A549 treated with DMSO at 1 μM for 4 hours (cell line): ENCODE results near the gene LINS1. TPM values are rescaled to one million over a fixed set of nuclear protein-coding genes. Genes with fewer than 3 reads are reported as not detected.

Experiments used
- total RNA-seq: library from RNA; stranded (reverse); fragments of 200-300 nt; extraction: Qiagen RNA extraction; gene quantifications from 5 replicates; pipeline ENCODE4 v1.2.3, GENCODE V29; 2022; ENCODE audit warnings: low read depth

LINS1 gene, protein sequence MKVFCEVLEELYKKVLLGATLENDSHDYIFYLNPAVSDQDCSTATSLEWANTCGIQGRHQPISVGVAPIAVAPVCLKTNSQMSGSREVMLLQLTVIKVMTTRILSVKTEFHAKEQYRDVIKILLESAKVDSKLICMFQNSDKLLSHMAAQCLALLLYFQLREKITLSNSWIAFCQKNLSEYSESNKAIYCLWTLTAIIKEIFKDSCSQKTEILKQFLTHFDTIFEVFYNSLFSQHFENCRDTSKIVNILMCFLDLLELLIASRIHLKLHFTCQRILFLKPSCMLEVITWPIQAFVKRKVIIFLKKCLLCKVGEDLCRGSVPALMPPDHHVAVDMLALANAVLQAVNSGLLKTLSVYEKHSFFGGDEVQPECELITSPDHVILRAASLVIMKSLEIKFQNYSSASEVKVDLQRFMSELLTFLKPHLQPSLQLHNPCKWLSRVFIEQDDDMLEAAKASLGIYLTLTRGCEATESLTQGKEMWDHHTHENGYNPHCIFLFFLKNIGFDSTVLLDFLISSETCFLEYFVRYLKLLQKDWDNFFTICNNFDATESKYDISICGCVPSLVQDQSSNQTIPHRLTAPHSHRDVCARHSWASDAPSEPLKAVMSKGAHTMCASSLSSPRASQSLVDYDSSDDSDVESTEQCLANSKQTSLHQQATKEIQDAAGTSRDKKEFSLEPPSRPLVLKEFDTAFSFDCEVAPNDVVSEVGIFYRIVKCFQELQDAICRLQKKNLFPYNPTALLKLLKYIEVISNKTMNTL
- total RNA-seq: 10.5 to 15.7 TPM (median 13.6 TPM) in 5 replicates

DNA sequence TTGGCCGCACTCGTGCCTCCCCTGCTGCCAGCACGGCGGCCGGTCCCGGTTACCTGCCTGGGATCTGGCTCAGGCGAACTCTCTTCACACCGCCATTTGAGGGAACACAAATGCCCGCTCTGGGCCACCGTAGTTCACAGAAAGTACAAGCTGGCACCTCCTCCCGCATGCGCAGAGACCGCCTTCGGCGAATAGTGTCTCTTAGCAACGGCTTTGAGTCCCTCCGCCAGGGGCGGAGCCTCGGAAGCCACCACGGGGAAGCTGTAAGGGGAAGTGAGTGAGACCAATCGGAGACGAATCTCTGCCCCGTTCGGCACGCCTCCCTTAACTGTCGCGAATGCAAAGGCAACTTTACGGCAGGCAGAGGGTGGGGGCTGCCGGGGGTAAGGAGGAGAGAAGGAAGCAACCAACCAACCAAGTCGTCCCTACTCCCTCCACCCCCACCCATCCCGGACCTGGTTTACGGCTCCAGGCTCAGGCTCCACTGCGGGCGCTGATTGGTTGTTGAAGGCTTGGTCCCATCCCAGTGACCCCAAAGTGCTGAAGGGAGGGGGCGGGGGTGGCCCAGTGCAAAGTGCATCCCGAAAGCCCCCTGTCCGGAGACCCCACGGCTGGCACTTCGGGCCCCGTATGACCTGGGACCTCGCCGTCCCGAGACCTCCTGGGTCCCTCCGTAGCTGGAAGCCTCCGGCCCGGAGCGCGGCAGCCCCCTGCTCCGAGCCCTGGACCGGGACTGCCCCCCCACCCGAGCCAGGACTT is at the start of gene LINS1, which contains the start of gene ASB7:
TSS of gene LINS1 (minus strand) at position 121 of the 759 bp plus-strand sequence. CDS start 21,342 bp downstream, outside the sequence.
TSS of gene ASB7 (plus strand) at position 526 of the 759 bp plus-strand sequence. CDS start 9,628 bp downstream, outside the sequence.

DNA sequence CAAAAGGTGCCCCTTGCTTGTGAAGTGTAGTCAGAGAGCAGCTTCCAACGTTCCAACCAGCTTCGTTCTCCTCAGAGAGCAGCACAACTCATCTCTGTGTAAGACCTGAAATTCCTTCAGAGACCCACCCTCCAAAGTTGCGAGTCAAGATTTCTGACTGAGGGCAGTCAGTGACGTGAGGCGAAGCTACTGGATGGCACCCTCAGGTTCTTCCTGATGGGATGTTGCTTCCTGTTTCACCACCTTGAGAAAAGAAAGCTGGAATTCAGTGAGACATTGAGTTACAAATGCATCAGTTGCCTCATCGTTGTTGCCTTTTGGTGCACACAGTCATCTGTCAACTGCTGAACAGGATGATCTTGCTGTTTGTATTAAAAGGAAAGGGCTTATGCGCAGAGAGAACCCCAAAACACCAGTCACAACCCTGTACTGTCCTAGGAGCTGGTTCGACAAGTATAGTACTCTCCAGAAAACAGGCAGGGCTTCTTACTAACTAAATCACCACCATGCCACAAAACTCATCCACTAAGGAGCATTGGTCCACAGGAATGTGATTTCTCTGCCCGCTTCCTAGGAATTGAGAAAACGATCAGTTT is 73.1 kb downstream of the LINS1 start, which contains the start of gene CERS3:
TSS of gene CERS3 (minus strand) at position 118 of the 596 bp plus-strand sequence. CDS start 27,101 bp downstream, outside the sequence.

Other genes with a start within 250 kb of the LINS1 start
- gene CERS3, start 73.2 kb downstream of the LINS1 start, total RNA-seq: not detected in 5 replicates
- gene ASB7, start 405 bp upstream of the LINS1 start, total RNA-seq: 10.3 to 14.0 TPM (median 12.9 TPM) in 5 replicates